Measurements from ENCODE around the gene GPR85.

The GPR85 gene

DNA sequence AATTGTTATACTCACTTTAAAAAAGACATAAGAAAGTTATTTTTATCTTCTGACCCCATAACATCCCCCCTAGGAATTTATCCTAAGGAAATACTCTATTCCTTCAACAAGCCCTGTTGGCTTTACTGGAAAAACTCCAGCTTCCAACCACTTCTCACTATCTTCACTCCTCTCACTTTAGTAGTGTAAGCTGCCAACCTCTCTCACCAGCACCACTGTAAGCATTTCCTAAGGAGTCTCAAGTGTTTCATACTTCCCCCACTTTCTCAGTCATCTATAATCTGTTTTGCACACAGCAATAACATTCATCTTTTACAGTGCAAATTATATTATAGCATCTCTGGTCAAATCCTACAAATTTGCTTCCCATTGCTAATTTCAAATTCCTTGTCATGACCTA, 45.8 kb downstream of the GPR85 start:
- no peak overlapping the region for H3K9ac ChIP-seq (ENCODE audit: low read length)
- no peak overlapping the region for H3K27ac ChIP-seq (ENCODE audit: low read length)
- H3K27me3 ChIP-seq (ENCODE audit: control insufficient read depth, insufficient read depth, low read length): no peaks in the 10 kb centered on the region
- no peaks in the 10 kb centered on the region for H3K9me3 ChIP-seq (ENCODE audit: control insufficient read depth, low read depth, low read length)
- no peaks in the 10 kb centered on the region for H3K4me1 ChIP-seq (ENCODE audit: control insufficient read depth, low read depth, low read length)
- H3K4me3 ChIP-seq (ENCODE audit: low read length): no peak overlapping the region
- H3K36me3 ChIP-seq (ENCODE audit: control insufficient read depth, low read depth, low read length): no peaks in the 10 kb centered on the region

DNA sequence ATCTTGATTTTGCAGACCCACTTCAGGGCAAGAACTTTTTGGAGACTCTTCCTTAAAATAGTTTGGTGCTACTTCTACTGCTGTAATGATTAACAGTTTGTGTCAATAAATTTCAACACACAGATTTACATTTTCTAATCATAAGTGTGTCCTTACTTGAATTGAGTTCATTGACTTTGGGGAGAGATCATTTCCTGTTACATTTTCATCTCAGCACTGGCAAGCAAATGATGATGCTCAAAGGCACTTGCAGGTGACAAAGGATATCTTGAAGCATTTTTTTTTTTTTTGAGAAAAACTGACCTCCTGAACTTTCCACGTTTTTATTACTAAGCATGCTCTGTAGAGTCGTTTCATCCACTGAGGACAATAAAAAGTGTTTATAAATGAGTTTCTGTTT, 52.7 kb downstream of the GPR85 start:
- Histone ChIP-seq H3K4me3 (ENCODE audit: low read length) (no peak overlapping the region), H3K27ac (ENCODE audit: low read length) (no peak overlapping the region), H3K27me3 (ENCODE audit: control insufficient read depth, insufficient read depth, low read length) (no peaks in the 10 kb centered on the region), H3K36me3 (ENCODE audit: control insufficient read depth, low read depth, low read length) (no peaks in the 10 kb centered on the region), H3K9me3 (ENCODE audit: control insufficient read depth, low read depth, low read length) (no peaks in the 10 kb centered on the region), H3K9ac (ENCODE audit: low read length) (no peak overlapping the region), H3K4me1 (ENCODE audit: control insufficient read depth, low read depth, low read length) (peaks cover 6% of the 10 kb centered on the region)

All from iPS-18a (cell line).